CMK (cell line): ENCODE results near the gene CD40.

Experiments used
- DNase-seq: peaks from one replicate; pipeline ENCODE4 v3.0.0-alpha.2; 2010; ENCODE audit warnings: low read depth

CD40 gene

GRCh38 chr20:46122516-46123481 is 4.7 kb downstream of the CD40 start:
- no peak for DNase-seq

- DNase-seq: no peak
These were observed 5.5 kb downstream of the CD40 start for GRCh38 chr20:46123482-46124245.

- no peak for DNase-seq
These were observed 8.4 kb downstream of the CD40 start for GRCh38 chr20:46126440-46127056.

GRCh38 chr20:46127396-46128010 is 9.4 kb downstream of the CD40 start:
- DNase-seq: no peak

- DNase-seq: no peak
These were observed 10.4 kb downstream of the CD40 start for GRCh38 chr20:46128310-46129151.

- DNase-seq: no peak
These were observed 11.9 kb downstream of the CD40 start for GRCh38 chr20:46129955-46130481.

GRCh38 chr20:46130534-46130933 is 12.4 kb downstream of the CD40 start:
- DNase-seq: no peak

GRCh38 chr20:46131396-46131795 is 13.3 kb downstream of the CD40 start:
- DNase-seq: no peak

GRCh38 chr20:46132705-46133120 is 14.6 kb downstream of the CD40 start:
- no peak for DNase-seq

- DNase-seq: no peak
These were observed 16.0 kb downstream of the CD40 start for GRCh38 chr20:46133886-46134654.

GRCh38 chr20:46134716-46135115 is 16.6 kb downstream of the CD40 start:
- no peak for DNase-seq

- DNase-seq: no peak
These were observed 17.9 kb downstream of the CD40 start for GRCh38 chr20:46135856-46136633.

- no peak for DNase-seq
These were observed 19.7 kb downstream of the CD40 start for GRCh38 chr20:46137816-46138215.

GRCh38 chr20:46139266-46139889 is 21.3 kb downstream of the CD40 start:
- no peak for DNase-seq

- DNase-seq: no peak
These were observed 21.9 kb downstream of the CD40 start for GRCh38 chr20:46139908-46140482.

GRCh38 chr20:46142124-46142523 is 24.0 kb downstream of the CD40 start:
- DNase-seq: no peak

GRCh38 chr20:46144432-46145025 is 26.4 kb downstream of the CD40 start:
- no peak for DNase-seq

- DNase-seq: no peak
These were observed 27.6 kb downstream of the CD40 start for GRCh38 chr20:46145713-46146112.
